H1 (cell line): Measurements from ENCODE around the gene CD34. TPM values are rescaled to one million over a fixed set of nuclear protein-coding genes. Genes with fewer than 3 reads are reported as not detected.

Experiments used
- CTCF ChIA-PET: fragments of 300-600 bp; sonication (Branson Sonifier 250); formaldehyde crosslinking; loops from one replicate; lab custom pipeline; 2021; ENCODE audit not compliant: partially characterized antibody; lab: Charles Lee
- POLR2A ChIA-PET: fragments of 300-600 bp; sonication (Branson Sonifier 250); formaldehyde crosslinking; loops from one replicate; lab custom pipeline; 2021; ENCODE audit warnings: inconsistent platforms; ENCODE audit not compliant: partially characterized antibody; lab: Charles Lee
- DNase-seq, 2 experiments: peaks; one replicate each; pipeline versions ENCODE4 v3.0.0 to v3.0.0-alpha.2; 2010 to 2022; ENCODE audit warnings: low spot score in 2 of 2, low read depth in 1 of 2, mixed read lengths in 1 of 2
- FAIRE-seq: peaks from 2 replicates; lab custom pipeline; 2011; peaks lifted over from hg19 to GRCh38; lab: Jason Lieb, UNC
- H2AFZ ChIP-seq: 2 replicates; pipeline ENCODE4 v1.8.1; 2012; ENCODE audit warnings: low read length, inconsistent platforms
- H2AK5ac ChIP-seq: 2 replicates; pipeline ENCODE4 v1.6.1; 2013; ENCODE audit warnings: low read depth, low read length
- H2BK120ac ChIP-seq: replicated peaks from 2 replicates; pipeline ENCODE3; 2013; ENCODE audit warnings: low read depth, low read length, inconsistent platforms
- H2BK12ac ChIP-seq: 2 replicates; pipeline ENCODE4 v1.6.1; 2013; ENCODE audit warnings: low read depth, low read length
- H2BK15ac ChIP-seq: 2 replicates; pipeline ENCODE4 v1.6.1; 2013; ENCODE audit warnings: low read length
- H2BK20ac ChIP-seq: 2 replicates; pipeline ENCODE4 v1.6.1; 2013; ENCODE audit warnings: low read length
- H2BK5ac ChIP-seq: 2 replicates; pipeline ENCODE4 v1.6.1; 2013; ENCODE audit warnings: low read depth, low read length
- H3K14ac ChIP-seq: 2 replicates; pipeline ENCODE4 v1.6.1; 2013; ENCODE audit warnings: inconsistent platforms; ENCODE audit not compliant: insufficient read length
- H3K18ac ChIP-seq: 2 replicates; pipeline ENCODE4 v1.6.1; 2013; ENCODE audit warnings: low read length; ENCODE audit errors: extremely low read depth
- H3K23ac ChIP-seq: 2 replicates; pipeline ENCODE4 v1.6.1; 2013; ENCODE audit warnings: inconsistent platforms; ENCODE audit not compliant: insufficient read length
- H3K23me2 ChIP-seq: 2 replicates; pipeline ENCODE4 v1.6.1; 2013; ENCODE audit warnings: low read depth, low read length
- H3K27ac ChIP-seq: 2 replicates; pipeline ENCODE4 v1.6.1; 2011; ENCODE audit warnings: low read depth, low read length, inconsistent platforms
- H3K27me3 ChIP-seq, 4 experiments: replicated peaks in 1 of 4; 1 replicate in 1 of 4; 2 replicates in 3 of 4; pipeline versions ENCODE4 v1.6.1 to v1.8.1; 2011 to 2013; ENCODE audit warnings: low read length in 3 of 4, mild to moderate bottlenecking in 3 of 4, inconsistent platforms in 2 of 4, mixed read lengths in 2 of 4, moderate library complexity in 1 of 4; ENCODE audit not compliant: control insufficient read depth in 3 of 4, insufficient read depth in 3 of 4; ENCODE audit errors: extremely low read depth in 1 of 4
- H3K36me3 ChIP-seq, 4 experiments: 2 replicates each; pipeline versions ENCODE4 v1.6.1 to v1.8.1; 2011 to 2013; ENCODE audit warnings: mild to moderate bottlenecking in 4 of 4, low read length in 3 of 4, moderate library complexity in 2 of 4, control low read depth in 1 of 4, inconsistent platforms in 1 of 4; ENCODE audit not compliant: insufficient read depth in 4 of 4, control insufficient read depth in 2 of 4
- H3K4ac ChIP-seq: replicated peaks from 2 replicates; pipeline ENCODE3; 2013; ENCODE audit warnings: low read length, low read depth, mixed read lengths, inconsistent platforms; ENCODE audit not compliant: insufficient read length
- H3K4me1 ChIP-seq, 4 experiments: replicated peaks in 1 of 4; 1 replicate in 1 of 4; 2 replicates in 3 of 4; pipeline versions ENCODE4 v1.6.1 to v1.8.1; 2011 to 2013; ENCODE audit warnings: low read length in 3 of 4, inconsistent platforms in 2 of 4, mixed read lengths in 1 of 4; ENCODE audit not compliant: insufficient read depth in 4 of 4, control insufficient read depth in 3 of 4
- H3K4me2 ChIP-seq, 2 experiments: 2 replicates each; pipeline versions ENCODE4 v1.6.1 to v1.8.1; 2011 to 2013; ENCODE audit warnings: low read depth in 2 of 2, low read length in 2 of 2, control low read depth in 1 of 2, inconsistent platforms in 1 of 2, mild to moderate bottlenecking in 1 of 2; ENCODE audit not compliant: insufficient read depth in 1 of 2
- H3K4me3 ChIP-seq, 4 experiments: fragments of 200-600, 300-600 bp in 1 of 4; sonication (generic), shearing (Covaris generic), sonication (Bioruptor Twin) in 1 of 4; 2 replicates each; pipeline versions ENCODE4 v1.5.1 to v1.8.1; 2011 to 2016; ENCODE audit warnings: low read length in 4 of 4, low read depth in 3 of 4, control low read depth in 2 of 4, inconsistent platforms in 2 of 4, mild to moderate bottlenecking in 2 of 4, mixed read lengths in 1 of 4, moderate library complexity in 1 of 4; ENCODE audit not compliant: insufficient read depth in 2 of 4; ENCODE audit errors: extremely low read depth in 1 of 4
- H3K56ac ChIP-seq: replicated peaks from 2 replicates; pipeline ENCODE3; 2013; ENCODE audit warnings: low read depth, mild to moderate bottlenecking, mixed read lengths, low read length, inconsistent platforms; ENCODE audit not compliant: insufficient read length
- H3K79me1 ChIP-seq: 2 replicates; pipeline ENCODE4 v1.6.1; 2013; ENCODE audit warnings: low read depth, low read length, control low read depth
- H3K79me2 ChIP-seq, 2 experiments: 2 replicates each; pipeline versions ENCODE4 v1.6.1 to v1.8.1; 2012 to 2013; ENCODE audit warnings: low read length in 2 of 2, mild to moderate bottlenecking in 2 of 2, inconsistent platforms in 1 of 2; ENCODE audit not compliant: insufficient read depth in 2 of 2, control insufficient read depth in 1 of 2
- H3K9ac ChIP-seq, 4 experiments: replicated peaks in 1 of 4; 1 replicate in 1 of 4; 2 replicates in 3 of 4; pipeline versions ENCODE4 v1.6.1 to v1.8.1; 2011 to 2013; ENCODE audit warnings: low read depth in 3 of 4, low read length in 3 of 4, control low read depth in 2 of 4, mild to moderate bottlenecking in 2 of 4, moderate library complexity in 2 of 4, inconsistent platforms in 1 of 4; ENCODE audit errors: extremely low read depth in 1 of 4
- H3K9me3 ChIP-seq, 2 experiments: 2 replicates each; pipeline versions ENCODE4 v1.6.1 to v1.8.1; 2012 to 2013; ENCODE audit warnings: mild to moderate bottlenecking in 2 of 2, moderate library complexity in 2 of 2, control low read depth in 1 of 2, inconsistent platforms in 1 of 2, low read depth in 1 of 2, low read length in 1 of 2, mixed read lengths in 1 of 2; ENCODE audit not compliant: insufficient read depth in 2 of 2
- H4K20me1 ChIP-seq, 2 experiments: replicated peaks in 1 of 2; 2 replicates each; pipeline versions ENCODE3 to v1.8.1; 2011 to 2013; ENCODE audit warnings: inconsistent platforms in 2 of 2, low read length in 2 of 2, mild to moderate bottlenecking in 1 of 2; ENCODE audit not compliant: insufficient read depth in 2 of 2, control insufficient read depth in 1 of 2
- H4K5ac ChIP-seq: 2 replicates; pipeline ENCODE4 v1.6.1; 2013; ENCODE audit warnings: low read length, low read depth, mixed read lengths, inconsistent platforms; ENCODE audit not compliant: insufficient read length
- H4K8ac ChIP-seq: 2 replicates; pipeline ENCODE4 v1.8.0; 2013; ENCODE audit warnings: mild to moderate bottlenecking, moderate library complexity, low read length, inconsistent platforms; ENCODE audit not compliant: insufficient read depth; ENCODE audit errors: extremely low read depth
- H4K91ac ChIP-seq: replicated peaks from 2 replicates; pipeline ENCODE3; 2013; ENCODE audit warnings: low read length, mixed read lengths, inconsistent platforms; ENCODE audit not compliant: insufficient read length
- CHD2 ChIP-seq: IDR thresholded peaks from 2 replicates; pipeline ENCODE4 v1.6.1; 2012; ENCODE audit warnings: low read length, improper control_type of control experiment
- SP4 ChIP-seq: IDR thresholded peaks from 2 replicates; pipeline ENCODE4 v1.6.1; 2012; ENCODE audit warnings: low read length, inconsistent platforms
- WGBS, 2 experiments: shearing (Covaris generic) in 1 of 2; methylation state at CpG; one replicate each; pipeline versions ENCODE4 v1.1.6 to v1.1.7; 2013 to 2015; ENCODE audit warnings: low lambda C conversion rate in 2 of 2, mixed read lengths in 2 of 2, inconsistent platforms in 1 of 2, low coverage in 1 of 2, missing lambda C conversion rate in 1 of 2; ENCODE audit not compliant: insufficient replicate concordance in 2 of 2, insufficient coverage in 1 of 2, insufficient read length in 1 of 2; ENCODE audit errors: extremely low coverage in 1 of 2, missing lambda C conversion rate in 1 of 2; 5-methylcytosine and 5-hydroxymethylcytosine counted together
- polyA plus RNA-seq, 7 experiments: library from polyadenylated mRNA; depleted of rRNA in 3 of 7; stranded (reverse) in 5 of 7; unstranded in 2 of 7; fragments of >200 nt in 5 of 7; fragments of 200-250 nt in 2 of 7; gene quantifications; 1 replicate in 5 of 7; 2 replicates in 1 of 7; 4 replicates in 1 of 7; pipeline versions ENCODE4 v1.2.1 to v1.2.3, GENCODE V29; 2011 to 2013; ENCODE audit warnings: missing spikeins in 2 of 7, mixed read lengths in 2 of 7
- total RNA-seq: library from RNA; stranded (reverse); fragmentation: NEBNext Ultra II Directional; extraction: Animal tissue kit (Norgen Biotek cat#: 25700); gene quantifications from 2 replicates; pipeline ENCODE4 v1.2.1, GENCODE V29; 2021

Gene CD34
- total and polyA plus RNA-seq, 2 of the 8 experiments (the other 6 are each of a cell fraction or from before 2014, with no cell fraction given): 0.39 to 0.54 TPM

- ChIA-PET POLR2A (interaction anchor here (1.2 kb wide), 1 partner anchor 11 kb away, joined by 3 read pairs; no protein-coding TSS in a partner anchor), CTCF (interaction anchor here (0.9 to 3.1 kb wide), 7 partner anchors 9 to 83 kb away, joined by 3 to 17 read pairs (median 4); no protein-coding TSS in a partner anchor)
- Histone ChIP-seq H4K91ac (no peak overlapping the region), H2AFZ (no peak overlapping the region), H3K23me2 (no peaks in the 10 kb centered on the region), H3K9ac (no peak overlapping the region), H3K56ac (no peak overlapping the region), H3K4me3 (no peak overlapping the region), H3K4me1 (no peaks in the 10 kb centered on the region), H2BK15ac (no peak overlapping the region), H3K14ac (no peak overlapping the region), H3K18ac (no peak overlapping the region), H3K36me3 (no peaks in the 10 kb centered on the region), H3K9me3 (no peaks in the 10 kb centered on the region), H3K79me2 (no peaks in the 10 kb centered on the region), H4K5ac (no peak overlapping the region), H2BK12ac (no peak overlapping the region), H2BK5ac (no peak overlapping the region), H3K4me2 (no peak overlapping the region), H3K27ac (no peak overlapping the region), H2AK5ac (no peak overlapping the region), H3K4ac (no peak overlapping the region), H3K27me3 (0 out of 7 replicates have a peak, but pooled peaks cover 0 to 1% (median 0%) of the 10 kb centered on the region in 4 experiments), H4K8ac (no peak overlapping the region), H3K23ac (no peak overlapping the region), H2BK120ac (no peak overlapping the region), H3K79me1 (no peaks in the 10 kb centered on the region), H2BK20ac (no peak overlapping the region), H4K20me1 (no peaks in the 10 kb centered on the region)
- TF ChIP-seq SP4 (no peak), CHD2 (no peak)
- no peak for FAIRE-seq
- 96% methylated on average over 3 of the region's 3 CpGs; no CpG with 5 or more reads in 1 of the 2 experiments for WGBS, 2 experiments
- no peak for DNase-seq
These were observed 40.7 kb upstream of the CD34 start for GRCh38 chr1:207951652-207952051.
